Panc1 (cell line): ENCODE measurements around the gene CAVIN4. TPM values are rescaled to one million over a fixed set of nuclear protein-coding genes. Genes with fewer than 3 reads are reported as not detected.

Experiments used
- ATAC-seq: fragments of 200-7000 bp; cut with Tn5 transposase; 2 replicates; pipeline ENCODE4 v1.9.1; 2020; ENCODE audit warnings: mild to moderate bottlenecking, moderate library complexity
- BruUV-seq: library from RNA; stranded (reverse); fragments of 400-500 nt; replicated peaks from 2 replicates; lab custom pipeline; 2021; lab: Mats Ljungman, UMichigan
- CTCF ChIA-PET: fragments of 300-600 bp; sonication (Branson Sonifier 250); formaldehyde crosslinking; loops from one replicate; lab custom pipeline; 2022; ENCODE audit warnings: antibody characterized with exemption; lab: Charles Lee
- POLR2A ChIA-PET: fragments of 300-600 bp; sonication (Branson Sonifier 250); formaldehyde crosslinking; loops from one replicate; lab custom pipeline; 2022; ENCODE audit warnings: antibody characterized with exemption; lab: Charles Lee
- DNase-seq: peaks from one replicate; pipeline ENCODE4 v3.0.0-alpha.2; 2010; ENCODE audit warnings: low read depth, low spot score
- H3K27ac ChIP-seq: 2 replicates; pipeline ENCODE4 v1.5.1; 2011; ENCODE audit warnings: mild to moderate bottlenecking, low read length, inconsistent platforms
- H3K27me3 ChIP-seq: fragments of 200-500 bp; sonication (Bioruptor generic); 2 replicates; pipeline ENCODE4 v1.6.0; 2014; ENCODE audit warnings: low read length, inconsistent platforms; ENCODE audit not compliant: control insufficient read depth, insufficient read depth
- H3K36me3 ChIP-seq: fragments of 200-500 bp; sonication (Bioruptor generic); 2 replicates; pipeline ENCODE4 v1.5.1; 2014; ENCODE audit warnings: inconsistent platforms, mild to moderate bottlenecking, low read length, moderate library complexity; ENCODE audit not compliant: control insufficient read depth, insufficient read depth
- H3K4me1 ChIP-seq: 2 replicates; pipeline ENCODE4 v1.5.1; 2011; ENCODE audit warnings: inconsistent platforms, mild to moderate bottlenecking, low read length, moderate library complexity; ENCODE audit not compliant: control insufficient read depth, insufficient read depth
- H3K4me3 ChIP-seq, 2 experiments: 2 replicates each; pipeline ENCODE4 v1.5.1; 2011 to 2012; ENCODE audit warnings: low read depth in 2 of 2, low read length in 2 of 2, mild to moderate bottlenecking in 2 of 2, inconsistent platforms in 1 of 2, moderate library complexity in 1 of 2
- H3K9me3 ChIP-seq: fragments of 200-500 bp; sonication (Bioruptor generic); 2 replicates; pipeline ENCODE4 v1.5.1; 2014; ENCODE audit warnings: low read depth, mild to moderate bottlenecking, inconsistent platforms, low read length, moderate library complexity; ENCODE audit not compliant: control insufficient read depth, insufficient read depth
- POLR2AphosphoS5 ChIP-seq: IDR thresholded peaks from 2 replicates; pipeline ENCODE4 v1.6.1; 2012; ENCODE audit warnings: mild to moderate bottlenecking, low read depth, low read length, moderate library complexity
- REST ChIP-seq, 2 experiments: IDR thresholded peaks; 2 replicates each; pipeline ENCODE4 v1.6.1; 2011 to 2012; ENCODE audit warnings: low read depth in 2 of 2, control low read depth in 1 of 2, low read length in 1 of 2, mild to moderate bottlenecking in 1 of 2, moderate library complexity in 1 of 2; ENCODE audit not compliant: insufficient read depth in 1 of 2
- SIN3A ChIP-seq: IDR thresholded peaks from 2 replicates; pipeline ENCODE4 v1.6.1; 2012; ENCODE audit warnings: low read depth, mild to moderate bottlenecking, low read length, moderate library complexity, borderline replicate concordance; ENCODE audit not compliant: insufficient read depth
- TCF7L2 ChIP-seq: IDR thresholded peaks from 2 replicates; pipeline ENCODE4 v1.6.1; 2011; ENCODE audit warnings: mild to moderate bottlenecking, low read depth, low read length, inconsistent platforms
- in situ Hi-C: cut with HindIII; loops from 2 replicates; pipeline ENCODE4 v1.10.0; 2016; ENCODE audit warnings: low sequenced_read_pairs, low pct_unique_long_range_greater_than_20kb
- intact Hi-C: fragments of 100-400 bp; cut with micrococcal nuclease; formaldehyde crosslinking; loops from one replicate; pipeline ENCODE4 v1.10.0; 2022; ENCODE audit not compliant: unreplicated experiment
- total RNA-seq: library from RNA; stranded (reverse); gene quantifications from one replicate; pipeline ENCODE4 v1.2.1, GENCODE V29; 2021; ENCODE audit not compliant: unreplicated experiment
- TF ChIP-seq, protein P1 (sequence below): fragments of 450-650 bp; IDR thresholded peaks from 2 replicates; pipeline ENCODE4 v1.5.1; 2017; ENCODE audit warnings: mild to moderate bottlenecking

The CAVIN4 gene
- total RNA-seq, 1 experiment from 2014 or later = 0.82 TPM

DNA sequence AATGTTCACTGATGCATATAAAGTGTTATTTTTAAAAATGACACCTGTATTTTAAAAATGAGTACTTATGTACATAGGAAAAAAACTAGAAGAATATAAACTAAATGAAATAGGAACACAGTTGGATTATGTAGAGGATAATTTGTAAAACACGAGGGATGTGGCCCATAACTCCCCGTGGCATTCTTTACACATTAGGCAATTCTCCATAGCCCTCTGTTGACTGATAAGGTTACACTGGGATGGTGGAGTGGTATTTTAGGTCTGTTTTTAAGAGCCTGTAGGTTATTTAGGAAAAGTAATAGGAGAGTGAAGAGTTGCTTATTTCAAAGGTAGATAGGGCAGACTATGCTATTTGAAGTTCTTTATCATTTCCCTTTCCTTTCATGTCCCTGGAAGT is 1.8 kb downstream of the CAVIN4 start:
- TF ChIP-seq, protein P1, sequence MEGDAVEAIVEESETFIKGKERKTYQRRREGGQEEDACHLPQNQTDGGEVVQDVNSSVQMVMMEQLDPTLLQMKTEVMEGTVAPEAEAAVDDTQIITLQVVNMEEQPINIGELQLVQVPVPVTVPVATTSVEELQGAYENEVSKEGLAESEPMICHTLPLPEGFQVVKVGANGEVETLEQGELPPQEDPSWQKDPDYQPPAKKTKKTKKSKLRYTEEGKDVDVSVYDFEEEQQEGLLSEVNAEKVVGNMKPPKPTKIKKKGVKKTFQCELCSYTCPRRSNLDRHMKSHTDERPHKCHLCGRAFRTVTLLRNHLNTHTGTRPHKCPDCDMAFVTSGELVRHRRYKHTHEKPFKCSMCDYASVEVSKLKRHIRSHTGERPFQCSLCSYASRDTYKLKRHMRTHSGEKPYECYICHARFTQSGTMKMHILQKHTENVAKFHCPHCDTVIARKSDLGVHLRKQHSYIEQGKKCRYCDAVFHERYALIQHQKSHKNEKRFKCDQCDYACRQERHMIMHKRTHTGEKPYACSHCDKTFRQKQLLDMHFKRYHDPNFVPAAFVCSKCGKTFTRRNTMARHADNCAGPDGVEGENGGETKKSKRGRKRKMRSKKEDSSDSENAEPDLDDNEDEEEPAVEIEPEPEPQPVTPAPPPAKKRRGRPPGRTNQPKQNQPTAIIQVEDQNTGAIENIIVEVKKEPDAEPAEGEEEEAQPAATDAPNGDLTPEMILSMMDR = no peak
- TF ChIP-seq POLR2AphosphoS5 (no peak), SIN3A (no peak), REST (IDR thresholded peaks at IDR 0.05; ENCODE audit: insufficient read depth in 1 of 2, low read depth in 2 of 2, low read length in 1 of 2) (no peak), TCF7L2 (no peak)
- Histone ChIP-seq H3K27ac (no peak overlapping the region), H3K36me3 (no peaks in the 10 kb centered on the region; the same call in 1 of the 2 replicates), H3K9me3 (no peaks in the 10 kb centered on the region), H3K27me3 (no peaks in the 10 kb centered on the region), H3K4me1 (no peaks in the 10 kb centered on the region), H3K4me3 (no peak overlapping the region)
- ATAC-seq (no peak), DNase-seq (no peak)
- intact Hi-C loops = no loop called here
- BruUV-seq = no TSS peak
- in situ Hi-C loops = no loop called here
- POLR2A ChIA-PET = no interaction called here
- CTCF ChIA-PET = no interaction called here

GRCh38 chr9:100580257-100580656 is 2.4 kb downstream of the CAVIN4 start:
- in situ Hi-C loops (no loop called here), intact Hi-C loops (no loop called here)
- Histone ChIP-seq H3K4me3 (no peak overlapping the region), H3K36me3 (no peaks in the 10 kb centered on the region; the same call in 1 of the 2 replicates), H3K27ac (no peak overlapping the region), H3K9me3 (no peaks in the 10 kb centered on the region), H3K27me3 (no peaks in the 10 kb centered on the region), H3K4me1 (no peaks in the 10 kb centered on the region)
- ChIA-PET CTCF (no interaction called here), POLR2A (no interaction called here)
- no TSS peak for BruUV-seq
- ATAC-seq = no peak
- TF ChIP-seq SIN3A (no peak), TCF7L2 (no peak)
- DNase-seq = no peak

- TF ChIP-seq, protein P1 = no peak
- no peak overlapping the region for H3K27ac ChIP-seq
- H3K4me1 ChIP-seq = no peaks in the 10 kb centered on the region
- intact Hi-C loops (no loop called here), in situ Hi-C loops (no loop called here)
- no peak for DNase-seq
- H3K27me3 ChIP-seq = no peaks in the 10 kb centered on the region
- ChIA-PET POLR2A (no interaction called here), CTCF (no interaction called here)
- H3K36me3 ChIP-seq = no peaks in the 10 kb centered on the region; the same call in 1 of the 2 replicates
- H3K4me3 ChIP-seq = no peak overlapping the region
- no peak for ATAC-seq
- H3K9me3 ChIP-seq = no peaks in the 10 kb centered on the region
- no TSS peak for BruUV-seq
These were observed 3.2 kb downstream of the CAVIN4 start for GRCh38 chr9:100581081-100581480.
